CD4-positive, alpha-beta T cell treated with Interleukin-21 for 1 hour (primary cell): ENCODE data around the gene CLMN.

Source experiments
- DNase-seq: peaks from one replicate; pipeline ENCODE4 v3.0.0-alpha.2; 2020

CLMN gene

GRCh38 chr14:95301527-95302187 lies 18.1 kb downstream of the CLMN start:
- no peak for DNase-seq

- no peak for DNase-seq
Observed at GRCh38 chr14:95300697-95301526, 18.8 kb downstream of the CLMN start.

GRCh38 chr14:95300002-95300696 lies 19.6 kb downstream of the CLMN start:
- DNase-seq = no peak

GRCh38 chr14:95299271-95299670 lies 20.4 kb downstream of the CLMN start:
- no peak for DNase-seq

- no peak for DNase-seq
Observed at GRCh38 chr14:95297832-95298231, 21.9 kb downstream of the CLMN start.

GRCh38 chr14:95296966-95297365 lies 22.7 kb downstream of the CLMN start:
- DNase-seq = no peak

GRCh38 chr14:95295600-95296376 lies 23.9 kb downstream of the CLMN start:
- no peak for DNase-seq

GRCh38 chr14:95294834-95295599 lies 24.7 kb downstream of the CLMN start:
- no peak for DNase-seq

- DNase-seq = no peak
Observed at GRCh38 chr14:95294320-95294719, 25.4 kb downstream of the CLMN start.

GRCh38 chr14:95293449-95293848 lies 26.3 kb downstream of the CLMN start:
- no peak for DNase-seq

- DNase-seq = no peak
Observed at GRCh38 chr14:95292660-95293425, 26.9 kb downstream of the CLMN start.

GRCh38 chr14:95291859-95292542 lies 27.7 kb downstream of the CLMN start:
- no peak for DNase-seq

- no peak for DNase-seq
Observed at GRCh38 chr14:95290871-95291431, 28.8 kb downstream of the CLMN start.

- no peak for DNase-seq
Observed at GRCh38 chr14:95290021-95290420, 29.7 kb downstream of the CLMN start.

- DNase-seq = no peak
Observed at GRCh38 chr14:95289323-95290010, 30.2 kb downstream of the CLMN start.

- DNase-seq = no peak
Observed at GRCh38 chr14:95288672-95289322, 30.9 kb downstream of the CLMN start.

- no peak for DNase-seq
Observed at GRCh38 chr14:95287176-95287754, 32.4 kb downstream of the CLMN start.

- DNase-seq = no peak
Observed at GRCh38 chr14:95286645-95287044, 33.1 kb downstream of the CLMN start.

GRCh38 chr14:95285566-95285965 lies 34.1 kb downstream of the CLMN start:
- no peak for DNase-seq
